Endothelial cell of umbilical vein (primary cell): ENCODE measurements around the gene SGCD. TPM values are rescaled to one million over a fixed set of nuclear protein-coding genes. Genes with fewer than 3 reads are reported as not detected.

Experiments used
- BruUV-seq: library from RNA; stranded (reverse); fragments of 400-500 nt; replicated peaks from 2 replicates; lab custom pipeline; 2021; lab: Mats Ljungman, UMichigan
- CTCF ChIA-PET: fragments of 300-600, 350-600 bp; sonication (Branson Sonifier 250); formaldehyde crosslinking; loops from one replicate; lab custom pipeline; 2021; ENCODE audit warnings: antibody characterized with exemption, inconsistent platforms; lab: Charles Lee
- POLR2A ChIA-PET: fragments of 300-600, 350-600 bp; sonication (Branson Sonifier 250); formaldehyde crosslinking; loops from one replicate; lab custom pipeline; 2021; ENCODE audit warnings: antibody characterized with exemption, inconsistent platforms; lab: Charles Lee
- DNase-seq: peaks from one replicate; pipeline ENCODE4 v3.0.0-alpha.2; 2011; ENCODE audit warnings: low read depth, low spot score
- FAIRE-seq: peaks from 2 replicates; lab custom pipeline; 2011; peaks lifted over from hg19 to GRCh38; lab: Jason Lieb, UNC
- H2AFZ ChIP-seq: 2 replicates; pipeline ENCODE4 v1.6.0; 2012; ENCODE audit warnings: low read depth, low read length, control low read depth, inconsistent platforms
- H3K27ac ChIP-seq: 2 replicates; pipeline ENCODE4 v1.5.1; 2011; ENCODE audit warnings: low read depth, mild to moderate bottlenecking, control low read depth, low read length, moderate library complexity; ENCODE audit not compliant: insufficient read depth
- H3K27me3 ChIP-seq, 2 experiments: 2 replicates each; pipeline versions ENCODE4 v1.6.0 to v1.6.1; 2011; ENCODE audit warnings: low read length in 2 of 2, mixed read lengths in 1 of 2; ENCODE audit not compliant: control insufficient read depth in 2 of 2, insufficient read depth in 2 of 2
- H3K36me3 ChIP-seq, 2 experiments: 2 replicates in 1 of 2; 3 replicates in 1 of 2; pipeline ENCODE4 v1.5.1; 2011; ENCODE audit warnings: low read length in 2 of 2, mild to moderate bottlenecking in 1 of 2, moderate library complexity in 1 of 2; ENCODE audit not compliant: control insufficient read depth in 2 of 2, insufficient read depth in 2 of 2; ENCODE audit errors: extremely low read depth in 1 of 2
- H3K4me1 ChIP-seq: 3 replicates; pipeline ENCODE4 v1.5.1; 2011; ENCODE audit warnings: mild to moderate bottlenecking, low read length; ENCODE audit not compliant: control insufficient read depth, insufficient read depth; ENCODE audit errors: extremely low read depth
- H3K4me2 ChIP-seq: 2 replicates; pipeline ENCODE4 v1.6.1; 2011; ENCODE audit warnings: low read length, control low read depth, mixed read lengths; ENCODE audit not compliant: insufficient read depth
- H3K4me3 ChIP-seq, 3 experiments: fragments of 200-600 bp in 1 of 3; sonication (generic), shearing (Covaris generic) in 1 of 3; replicated peaks in 1 of 3; 2 replicates each; pipeline ENCODE4 v1.5.1; 2011 to 2016; ENCODE audit warnings: control low read depth in 3 of 3, low read length in 3 of 3, mild to moderate bottlenecking in 2 of 3, inconsistent platforms in 1 of 3, low read depth in 1 of 3, moderate library complexity in 1 of 3; ENCODE audit not compliant: insufficient read depth in 1 of 3
- H3K79me2 ChIP-seq: 2 replicates; pipeline ENCODE4 v1.6.0; 2012; ENCODE audit warnings: low read length, inconsistent platforms; ENCODE audit not compliant: control insufficient read depth, insufficient read depth
- H3K9ac ChIP-seq: replicated peaks from 2 replicates; pipeline ENCODE3; 2011; ENCODE audit warnings: low read length, control low read depth; ENCODE audit not compliant: insufficient read depth; ENCODE audit errors: extremely low read depth
- H3K9me1 ChIP-seq: replicated peaks from 3 replicates; pipeline ENCODE4 v1.6.0; 2011; ENCODE audit warnings: mild to moderate bottlenecking, low read length; ENCODE audit not compliant: control insufficient read depth, insufficient read depth; ENCODE audit errors: extremely low read depth
- H3K9me3 ChIP-seq: replicated peaks from 2 replicates; pipeline ENCODE4 v1.5.1; 2012; ENCODE audit warnings: low read length, inconsistent platforms; ENCODE audit not compliant: control insufficient read depth, insufficient read depth
- H4K20me1 ChIP-seq: replicated peaks from 2 replicates; pipeline ENCODE3; 2011; ENCODE audit warnings: mild to moderate bottlenecking, low read length; ENCODE audit not compliant: control insufficient read depth, insufficient read depth; ENCODE audit errors: extremely low read depth
- EZH2 ChIP-seq: IDR thresholded peaks from 2 replicates; pipeline ENCODE4 v1.6.1; 2012; ENCODE audit warnings: borderline replicate concordance, low read depth, mild to moderate bottlenecking, moderate library complexity, low read length, inconsistent platforms; ENCODE audit not compliant: severe bottlenecking
- FOS ChIP-seq: IDR thresholded peaks from 2 replicates; pipeline ENCODE4 v1.6.1; 2011; ENCODE audit warnings: mild to moderate bottlenecking, low read length, moderate library complexity, borderline replicate concordance; ENCODE audit not compliant: insufficient read depth
- GATA2 ChIP-seq: IDR thresholded peaks from 2 replicates; pipeline ENCODE4 v1.7.0; 2011; ENCODE audit warnings: low read depth, mild to moderate bottlenecking, moderate library complexity, mixed read lengths, low read length; ENCODE audit not compliant: insufficient read length, insufficient read depth
- JUN ChIP-seq: IDR thresholded peaks from 2 replicates; pipeline ENCODE4 v1.6.1; 2011; ENCODE audit warnings: borderline replicate concordance, low read depth; ENCODE audit not compliant: insufficient read length, insufficient read depth
- MYC ChIP-seq: IDR thresholded peaks from one replicate; pipeline ENCODE4 v1.6.1; 2011; ENCODE audit warnings: mild to moderate bottlenecking, low read depth, low read length
- POLR2A ChIP-seq: IDR thresholded peaks from 2 replicates; pipeline ENCODE4 v1.6.1; 2012; ENCODE audit warnings: low read depth, mild to moderate bottlenecking, control low read depth, low read length
- POLR2AphosphoS5 ChIP-seq: IDR thresholded peaks from 2 replicates; pipeline ENCODE4 v1.6.1; 2012; ENCODE audit warnings: low read depth, mild to moderate bottlenecking, control low read depth, low read length, moderate library complexity; ENCODE audit not compliant: insufficient read depth
- dilution Hi-C: fragments of 300-500 bp; cut with MboI; formaldehyde crosslinking; loops from one replicate; pipeline ENCODE4 v1.15.0; 2019; ENCODE audit warnings: low sequenced_read_pairs; ENCODE audit not compliant: extremely low pct_ligation_motif_present
- intact Hi-C: fragments of 100-400 bp; cut with micrococcal nuclease; formaldehyde crosslinking; loops from one replicate; pipeline ENCODE4 v1.10.0; 2022
- polyA plus RNA-seq, 4 experiments: library from polyadenylated mRNA; depleted of rRNA in 3 of 4; stranded (reverse) in 3 of 4; unstranded in 1 of 4; fragments of >200 nt; gene quantifications; 2 replicates each; pipeline versions ENCODE4 v1.2.1 to v1.2.3, GENCODE V29; 2011 to 2012; ENCODE audit warnings: missing spikeins in 1 of 4
- total RNA-seq: library from RNA; stranded (reverse); gene quantifications from 2 replicates; pipeline ENCODE4 v1.2.3, GENCODE V29; 2021
- TF ChIP-seq, protein P1 (sequence below): IDR thresholded peaks from 2 replicates; pipeline ENCODE4 v1.6.1; 2011; ENCODE audit not compliant: insufficient read depth, insufficient read length
- TF ChIP-seq, protein P2 (sequence below), 2 donors: IDR thresholded peaks; 1 replicate in 1 of 2; 2 replicates in 1 of 2; pipeline ENCODE4 v1.5.1; 2011; ENCODE audit warnings: low read length in 2 of 2, mild to moderate bottlenecking in 2 of 2, moderate library complexity in 2 of 2, control low read depth in 1 of 2, inconsistent platforms in 1 of 2, low read depth in 1 of 2; ENCODE audit not compliant: insufficient read depth in 1 of 2; ENCODE audit errors: extremely low read depth in 1 of 2

SGCD gene
- total and polyA plus RNA-seq, 2 donors (not counting 3 experiments of a cell fraction or from before 2014, with no cell fraction given): not detected

DNA sequence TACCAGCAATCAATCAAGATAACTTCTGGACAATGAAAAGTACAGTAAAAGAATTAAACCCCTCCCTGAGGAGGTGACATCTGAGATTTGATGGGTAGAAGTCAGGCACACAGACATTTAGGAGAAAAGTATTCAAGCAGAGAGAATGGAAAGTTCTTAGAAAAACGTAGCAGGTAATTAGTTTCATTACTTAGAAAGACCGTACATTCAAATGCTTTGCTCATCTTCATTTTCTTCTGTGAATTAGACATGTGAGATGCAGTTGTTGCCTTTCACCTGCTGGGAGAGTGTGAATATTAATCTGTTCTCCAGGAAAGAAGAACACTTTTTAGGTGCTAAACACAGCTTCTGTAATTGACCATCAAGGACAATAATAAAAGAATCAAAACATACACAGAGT lies 451.8 kb downstream of the SGCD start:
- no peaks in the 10 kb centered on the region for H3K9me1 ChIP-seq
- no peak overlapping the region for H3K4me3 ChIP-seq
- no TSS peak for BruUV-seq
- CTCF ChIA-PET: no interaction called here
- H3K79me2 ChIP-seq: no peaks in the 10 kb centered on the region
- H4K20me1 ChIP-seq: no peaks in the 10 kb centered on the region
- FAIRE-seq (no peak), DNase-seq (no peak)
- TF ChIP-seq, protein P1, sequence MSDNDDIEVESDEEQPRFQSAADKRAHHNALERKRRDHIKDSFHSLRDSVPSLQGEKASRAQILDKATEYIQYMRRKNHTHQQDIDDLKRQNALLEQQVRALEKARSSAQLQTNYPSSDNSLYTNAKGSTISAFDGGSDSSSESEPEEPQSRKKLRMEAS: no peak
- no peak for TF ChIP-seq FOS
- TF ChIP-seq MYC: no peak
- TF ChIP-seq EZH2: no peak
- TF ChIP-seq JUN: no peak
- no peak for TF ChIP-seq POLR2A
- no peak for TF ChIP-seq POLR2AphosphoS5
- TF ChIP-seq, protein P2, sequence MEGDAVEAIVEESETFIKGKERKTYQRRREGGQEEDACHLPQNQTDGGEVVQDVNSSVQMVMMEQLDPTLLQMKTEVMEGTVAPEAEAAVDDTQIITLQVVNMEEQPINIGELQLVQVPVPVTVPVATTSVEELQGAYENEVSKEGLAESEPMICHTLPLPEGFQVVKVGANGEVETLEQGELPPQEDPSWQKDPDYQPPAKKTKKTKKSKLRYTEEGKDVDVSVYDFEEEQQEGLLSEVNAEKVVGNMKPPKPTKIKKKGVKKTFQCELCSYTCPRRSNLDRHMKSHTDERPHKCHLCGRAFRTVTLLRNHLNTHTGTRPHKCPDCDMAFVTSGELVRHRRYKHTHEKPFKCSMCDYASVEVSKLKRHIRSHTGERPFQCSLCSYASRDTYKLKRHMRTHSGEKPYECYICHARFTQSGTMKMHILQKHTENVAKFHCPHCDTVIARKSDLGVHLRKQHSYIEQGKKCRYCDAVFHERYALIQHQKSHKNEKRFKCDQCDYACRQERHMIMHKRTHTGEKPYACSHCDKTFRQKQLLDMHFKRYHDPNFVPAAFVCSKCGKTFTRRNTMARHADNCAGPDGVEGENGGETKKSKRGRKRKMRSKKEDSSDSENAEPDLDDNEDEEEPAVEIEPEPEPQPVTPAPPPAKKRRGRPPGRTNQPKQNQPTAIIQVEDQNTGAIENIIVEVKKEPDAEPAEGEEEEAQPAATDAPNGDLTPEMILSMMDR (IDR thresholded peaks at IDR 0.05; ENCODE audit: extremely low read depth in 1 of 2, insufficient read depth in 1 of 2, low read depth in 1 of 2, low read length in 2 of 2): no peak
- no peak for TF ChIP-seq GATA2
- POLR2A ChIA-PET: no interaction called here
- H3K36me3 ChIP-seq: no peaks in the 10 kb centered on the region
- H3K4me2 ChIP-seq: no peak overlapping the region
- no peak overlapping the region for H3K9ac ChIP-seq
- no peak overlapping the region for H2AFZ ChIP-seq
- intact Hi-C loops: no loop called here
- no peaks in the 10 kb centered on the region for H3K4me1 ChIP-seq
- peaks cover 2% of the 10 kb centered on the region for H3K9me3 ChIP-seq
- no peaks in the 10 kb centered on the region for H3K27me3 ChIP-seq
- dilution Hi-C loops: no loop called here
- no peak overlapping the region for H3K27ac ChIP-seq
